NK-92 (cell line): ENCODE data around the gene ICAM2.
A peak's percentile ranks its signal among the peaks of the same experiment; 100 is the strongest.
"Not testable (repeated sequence)": the region's sequence is repeated elsewhere in the genome, so short reads cannot be mapped to it uniquely, and the experiment has no call there.

Source experiments
- DNase-seq: peaks from one replicate; lab custom pipeline; 2025; ENCODE audit not compliant: unreplicated experiment; lab: John Stamatoyannopoulos, UW

Gene ICAM2

DNA sequence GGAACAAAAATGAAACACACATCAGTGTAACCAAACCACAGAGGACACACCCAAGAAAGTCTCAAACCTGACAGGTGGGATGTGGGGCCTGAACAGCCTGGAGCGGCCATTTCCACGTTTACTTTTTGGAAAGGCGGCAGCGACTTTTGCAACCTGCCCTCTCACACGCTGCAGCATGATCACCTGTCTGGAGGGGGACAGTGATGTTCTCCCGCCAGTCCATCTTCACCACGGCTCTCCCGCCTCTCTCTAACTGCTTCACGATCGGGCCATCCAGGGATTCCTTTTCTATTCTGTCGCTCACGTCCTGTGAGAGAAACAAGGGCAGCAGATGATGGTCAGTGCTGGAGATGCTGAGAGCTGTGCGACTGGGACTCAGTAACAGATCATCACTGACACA is 24.7 kb upstream of the ICAM2 start:
- DNase-seq = no peak

DNA sequence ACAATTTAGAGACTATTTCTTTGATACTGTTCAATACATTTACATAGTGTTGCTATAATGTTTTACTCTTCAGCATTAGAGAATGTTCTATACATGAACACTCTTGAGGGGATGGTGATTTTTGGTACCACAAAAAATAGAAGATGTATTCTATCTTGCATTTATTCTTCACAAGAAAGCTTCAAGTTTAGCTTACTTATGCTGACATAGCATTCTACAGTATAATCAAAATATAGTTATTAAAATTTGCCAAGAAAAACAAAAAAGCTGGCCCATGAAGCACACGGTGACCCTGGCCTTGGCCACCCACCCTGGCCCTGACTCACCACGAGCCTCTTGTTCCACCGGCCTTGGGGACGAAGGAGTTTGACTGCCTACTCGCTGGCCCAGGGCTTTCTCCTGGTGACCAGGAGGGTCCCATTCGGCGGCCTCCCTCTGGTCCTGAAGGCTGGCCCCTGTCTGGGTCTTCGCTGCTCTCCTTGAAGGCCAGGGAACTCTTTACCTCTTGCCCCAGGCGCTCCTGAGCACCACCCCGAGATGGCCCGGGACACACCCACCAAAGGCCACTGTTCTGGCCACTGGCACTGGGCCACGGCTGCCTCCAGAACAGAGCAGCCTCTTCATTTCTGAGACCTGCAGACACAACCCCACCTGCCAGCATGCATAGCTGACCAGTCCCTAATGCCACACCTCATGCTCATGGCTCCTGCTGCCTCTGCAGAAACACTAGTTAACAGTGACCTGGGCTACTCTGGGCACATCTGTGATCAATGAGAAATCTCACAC is 22.5 kb upstream of the ICAM2 start:
- no peak for DNase-seq

DNA sequence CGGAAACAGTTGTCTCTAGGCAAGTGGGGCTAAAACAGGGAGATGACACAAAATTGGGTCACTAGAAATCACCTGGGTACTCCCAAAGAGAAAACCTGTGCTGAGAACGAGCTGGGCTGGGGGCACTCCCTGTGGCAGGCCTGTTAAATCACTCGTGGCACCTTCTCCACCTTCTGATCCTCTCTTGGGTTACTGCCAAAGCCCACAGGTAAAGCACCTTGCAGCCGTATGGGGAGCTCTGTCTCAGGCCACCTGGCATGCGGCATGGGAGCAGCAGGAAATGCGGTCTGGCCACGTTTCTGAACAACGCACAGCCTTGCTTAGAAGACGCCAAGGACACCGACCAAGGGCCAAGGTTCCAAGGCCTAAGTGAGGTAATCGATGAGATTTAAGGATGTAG is 21.5 kb upstream of the ICAM2 start:
- no peak for DNase-seq

DNA sequence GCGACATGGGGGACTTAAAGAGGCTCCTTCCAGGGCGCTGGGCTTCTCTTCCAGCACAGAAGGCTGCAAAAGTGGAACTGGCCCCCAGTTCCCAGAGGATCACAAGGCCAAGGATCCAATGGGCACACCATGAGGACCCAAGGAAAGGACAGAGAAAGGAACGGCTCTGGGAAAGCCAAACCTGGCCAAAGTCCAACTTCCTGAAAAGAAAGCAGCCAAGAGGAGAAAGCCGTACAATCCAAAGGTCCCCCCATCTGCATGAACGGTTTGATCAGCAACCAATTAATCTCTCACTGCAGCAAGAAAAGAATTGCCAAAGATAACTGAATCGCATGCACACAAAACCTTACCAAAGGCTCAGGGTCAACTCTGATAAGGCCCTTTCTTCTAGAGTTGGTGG is 19.8 kb upstream of the ICAM2 start:
- no peak for DNase-seq

DNA sequence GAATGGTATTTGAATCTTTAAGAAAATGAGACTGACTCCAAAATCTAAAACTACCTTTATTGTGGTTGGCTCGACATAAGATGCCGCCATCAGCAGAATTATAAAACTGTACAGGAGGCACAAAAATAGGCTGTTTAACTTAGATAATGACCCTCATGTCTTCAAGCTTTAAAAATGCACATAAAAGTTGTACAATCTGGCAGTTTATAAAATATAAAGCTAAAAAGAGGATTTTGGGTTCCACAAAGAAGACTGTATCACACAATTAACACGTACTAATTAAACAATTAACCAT is 18.6 kb upstream of the ICAM2 start:
- DNase-seq = no peak

DNA sequence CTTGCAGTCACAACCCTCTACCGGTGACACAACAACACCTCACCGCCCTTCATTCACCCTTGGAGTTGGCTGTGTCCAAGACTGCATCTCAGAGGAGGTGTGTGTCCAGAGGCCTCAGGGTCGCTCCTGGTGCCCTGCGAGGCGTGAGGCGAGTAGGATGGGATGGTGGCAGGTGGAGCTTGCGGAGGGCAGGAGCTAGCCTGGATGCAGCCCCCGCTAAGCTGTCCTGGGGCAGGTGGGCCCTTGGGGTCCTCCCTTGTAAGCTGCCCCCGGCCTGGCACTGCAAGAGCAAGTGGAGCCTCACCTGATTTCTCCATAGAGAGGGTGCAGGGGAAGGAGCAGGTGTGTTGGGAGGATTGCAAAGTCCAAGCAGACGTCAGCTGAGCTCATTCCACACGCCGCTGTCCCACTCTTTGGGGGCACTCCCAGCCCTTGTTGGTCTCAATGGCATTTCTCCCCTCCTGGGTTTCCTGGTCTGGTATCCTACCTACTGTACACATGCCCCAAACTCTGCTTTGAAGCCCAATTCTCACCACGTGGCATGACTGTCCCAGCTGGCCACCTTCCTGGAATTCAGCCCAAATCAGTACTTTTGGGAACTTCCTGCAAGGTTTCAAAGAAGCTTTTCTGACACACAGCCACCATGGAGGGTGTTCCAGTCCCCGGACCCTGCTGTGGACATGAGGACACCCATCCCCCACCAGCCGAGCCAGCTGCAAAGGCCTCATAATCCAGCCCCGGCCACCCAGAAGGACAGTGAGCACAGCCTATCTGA is 18.1 kb upstream of the ICAM2 start:
- no peak for DNase-seq

DNA sequence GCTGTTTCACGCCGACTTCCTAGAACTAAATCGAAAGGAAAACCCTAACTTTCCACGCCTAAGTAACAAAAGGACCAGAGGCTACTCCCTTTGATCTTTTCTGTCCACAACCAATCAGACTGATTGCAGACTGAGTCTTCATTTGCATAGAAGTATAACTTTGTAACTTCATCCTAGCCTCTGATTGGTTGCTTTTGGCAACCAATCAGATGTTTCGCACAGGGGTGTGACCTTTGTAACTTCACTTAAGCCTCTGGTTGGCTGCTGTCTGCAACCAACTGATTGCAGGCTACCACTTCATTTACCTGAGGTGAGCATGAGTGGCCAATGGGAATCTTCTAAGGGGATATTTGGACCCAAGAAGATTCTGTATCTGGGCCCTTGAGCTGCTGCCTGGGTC is 17.4 kb upstream of the ICAM2 start:
- DNase-seq = no peak

DNA sequence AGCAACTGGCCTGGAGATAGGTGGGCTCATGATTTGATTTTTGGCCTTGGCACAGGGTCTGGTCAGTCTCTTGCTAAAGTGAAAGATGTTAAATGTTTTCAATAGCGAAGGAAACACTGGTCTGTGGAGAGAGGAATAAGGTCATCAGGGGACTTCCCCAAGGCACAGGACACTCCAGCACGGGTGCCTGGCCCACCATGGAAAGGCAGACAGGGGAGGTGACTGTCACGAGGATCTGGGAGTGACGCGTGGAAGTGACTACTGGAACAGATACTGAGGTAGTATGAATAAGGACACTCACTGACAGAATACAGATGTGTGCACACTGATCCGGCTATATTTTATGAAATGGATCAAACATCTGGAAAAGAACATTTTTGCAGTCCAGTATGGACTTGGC is 16.7 kb upstream of the ICAM2 start:
- no peak for DNase-seq

DNA sequence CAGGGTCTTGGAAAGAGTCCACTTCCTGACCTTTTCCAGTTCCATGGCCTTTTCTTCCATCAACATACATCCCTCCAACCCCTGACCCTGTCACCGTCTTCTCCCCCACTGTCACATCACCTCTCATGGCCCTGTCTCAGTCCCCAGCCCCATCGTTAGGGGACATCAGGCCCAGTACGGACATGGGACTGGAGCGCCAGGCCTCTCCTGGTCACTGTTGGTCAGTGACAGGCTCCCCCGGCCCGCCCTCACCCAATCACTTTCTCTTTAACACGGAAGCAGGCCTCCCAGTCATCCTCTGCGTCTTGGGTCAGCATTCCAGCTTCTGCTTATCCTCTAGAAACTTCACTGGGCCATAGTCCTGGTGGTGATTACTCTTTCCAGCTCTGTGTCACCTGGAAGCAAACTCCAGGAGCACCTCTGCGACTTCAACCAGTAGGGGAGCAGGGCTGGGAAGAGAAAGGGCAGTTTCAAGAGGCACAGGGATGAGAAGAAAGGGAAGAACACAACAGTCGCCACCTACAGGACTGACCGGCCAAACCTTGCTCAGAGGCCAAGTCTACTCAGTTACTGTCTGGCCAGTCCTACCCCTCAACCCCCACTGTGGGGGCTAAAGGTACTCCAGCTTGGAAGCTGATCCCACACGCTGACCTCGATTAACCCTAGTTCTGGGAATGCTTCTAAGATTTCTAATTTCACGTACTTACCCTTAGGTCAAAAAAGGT is 15.9 kb upstream of the ICAM2 start:
- no peak for DNase-seq

DNA sequence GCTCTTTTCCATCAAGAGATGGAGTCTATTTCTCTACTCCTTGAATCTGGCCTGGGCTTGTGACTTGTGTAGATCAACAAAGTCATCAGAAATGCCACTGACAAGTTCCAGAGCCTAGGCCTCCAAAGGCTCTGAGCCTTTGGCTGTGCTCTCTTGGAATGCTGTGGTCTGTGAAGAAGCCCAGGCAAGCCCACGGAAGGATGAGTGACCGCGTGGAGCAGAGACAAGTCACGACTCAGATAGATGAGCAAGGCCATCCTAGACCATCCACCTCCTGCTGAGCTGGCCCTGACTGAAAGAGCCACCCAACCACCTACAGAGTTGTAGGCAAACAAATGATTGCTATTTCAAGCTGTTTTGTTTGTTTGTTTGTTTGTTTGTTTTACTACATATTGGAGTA is 11.6 kb upstream of the ICAM2 start:
- DNase-seq = no peak

DNA sequence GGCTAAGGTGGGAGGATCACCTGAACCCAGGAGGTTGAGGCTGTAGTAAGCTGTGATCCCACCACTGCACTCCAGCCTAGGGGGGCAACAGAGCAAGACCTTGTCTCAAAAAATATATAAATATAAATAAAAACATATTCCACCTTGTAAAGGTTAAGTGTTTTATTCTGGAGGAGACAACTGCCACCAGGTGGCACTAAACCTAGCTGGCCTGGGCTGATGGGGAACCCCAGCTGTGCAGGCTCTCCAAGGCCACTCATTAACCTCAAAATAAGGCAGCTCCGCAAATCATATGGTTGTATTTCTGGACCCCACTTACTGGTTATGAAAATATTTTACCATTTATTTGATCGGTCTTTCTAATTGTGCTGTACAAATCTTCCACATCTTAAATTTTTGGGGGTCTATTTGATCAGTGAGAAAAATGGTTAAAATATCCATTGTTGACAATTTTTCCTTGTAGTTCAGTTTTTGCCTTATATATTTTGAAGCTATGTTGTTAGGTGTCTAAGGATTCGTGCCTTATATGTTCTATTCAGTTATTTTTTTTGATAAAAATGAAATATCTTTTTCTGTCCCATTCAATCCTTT is 8.5 kb upstream of the ICAM2 start:
- DNase-seq = peak; percentile 28

DNA sequence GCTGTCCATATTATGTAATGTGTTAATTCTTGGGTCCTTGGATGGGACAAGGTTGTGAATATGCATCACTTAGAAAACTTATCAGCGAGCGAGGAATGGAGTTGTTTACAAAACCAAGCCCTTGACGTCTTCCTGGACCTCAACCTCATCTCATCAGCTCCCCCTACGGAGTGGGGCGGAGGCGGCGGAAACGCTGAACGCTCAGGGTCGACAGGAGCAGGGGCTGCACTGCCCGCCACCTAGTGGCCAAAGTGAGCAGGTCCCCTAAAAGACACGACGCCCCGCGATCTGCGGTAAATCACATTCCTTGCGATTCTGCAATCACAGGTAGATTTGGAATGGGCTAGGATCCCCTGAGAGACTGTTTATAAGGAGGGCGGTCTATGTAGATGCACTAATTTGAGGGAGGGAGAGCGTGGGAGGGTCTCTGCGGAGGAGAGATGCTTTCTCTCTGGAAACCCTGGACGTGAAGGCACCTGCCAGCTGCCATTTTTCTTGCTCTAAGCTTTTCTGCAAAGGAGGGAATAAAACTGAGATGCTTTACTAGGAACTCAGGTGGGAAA is 5.4 kb upstream of the ICAM2 start:
- DNase-seq = peak; percentile 62

DNA sequence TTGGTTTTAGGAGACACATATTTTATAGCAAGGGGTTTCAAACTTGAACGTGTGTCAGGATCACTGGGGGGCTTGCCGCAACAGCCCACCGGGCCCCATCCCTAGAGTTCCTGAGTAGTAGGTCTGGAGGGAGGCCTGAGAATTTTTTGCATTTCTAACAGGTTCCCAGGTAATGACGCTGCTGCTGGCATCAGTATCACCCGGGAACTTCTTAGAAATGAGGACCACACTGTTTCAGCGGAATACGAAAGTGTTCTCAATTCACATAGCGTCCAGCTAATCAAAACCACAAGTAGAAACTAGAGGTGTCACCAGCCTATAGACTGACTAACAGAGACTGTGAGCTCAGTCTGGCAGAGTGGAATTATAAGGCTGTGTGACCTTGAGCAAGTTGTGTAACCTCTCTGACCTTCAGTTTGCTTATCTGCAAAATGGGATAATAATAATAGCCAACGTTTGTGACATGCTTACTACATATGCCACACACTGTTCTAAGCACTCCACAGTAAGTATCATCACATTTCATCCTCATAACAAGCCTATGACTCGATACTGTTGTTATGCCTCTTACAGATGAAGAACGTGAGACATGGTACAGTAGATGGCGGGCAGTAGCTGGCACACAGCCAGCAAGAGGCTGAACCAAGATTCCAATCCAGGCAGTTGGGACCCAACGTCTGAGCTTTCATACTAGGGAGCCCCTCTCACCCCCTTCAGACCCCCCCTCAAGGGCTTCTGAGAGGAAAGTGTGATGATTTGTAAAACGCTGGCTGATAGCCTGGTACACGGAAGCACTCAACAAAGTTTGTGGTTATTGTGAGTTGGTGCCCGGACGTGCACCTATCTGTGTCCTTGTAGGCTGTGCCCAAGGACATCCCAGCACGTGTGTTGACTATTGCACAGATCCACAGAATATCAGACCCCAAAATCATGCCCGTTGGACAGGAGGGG is 4.6 kb upstream of the ICAM2 start:
- no peak for DNase-seq

DNA sequence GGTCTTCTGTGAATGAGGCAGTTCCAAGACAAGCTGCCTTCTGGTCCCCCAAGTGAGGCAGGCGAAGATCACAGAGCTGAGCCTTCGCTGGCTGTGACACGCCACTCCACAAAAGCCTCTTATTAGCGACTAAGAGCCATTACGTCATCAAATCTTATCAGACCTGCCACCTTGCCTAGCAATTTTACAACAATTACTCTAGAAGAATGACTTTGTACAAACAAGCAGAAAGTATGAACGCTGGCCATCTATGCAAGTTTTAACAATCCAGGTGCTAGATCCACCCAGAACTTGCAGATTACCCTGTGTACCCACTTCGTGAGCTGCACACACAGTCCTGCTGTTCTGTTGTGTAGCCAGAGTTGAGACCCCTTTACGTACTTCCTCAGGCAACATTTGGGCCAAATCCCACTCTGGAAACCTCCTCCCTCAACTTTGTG is 3.8 kb upstream of the ICAM2 start:
- no peak for DNase-seq

DNA sequence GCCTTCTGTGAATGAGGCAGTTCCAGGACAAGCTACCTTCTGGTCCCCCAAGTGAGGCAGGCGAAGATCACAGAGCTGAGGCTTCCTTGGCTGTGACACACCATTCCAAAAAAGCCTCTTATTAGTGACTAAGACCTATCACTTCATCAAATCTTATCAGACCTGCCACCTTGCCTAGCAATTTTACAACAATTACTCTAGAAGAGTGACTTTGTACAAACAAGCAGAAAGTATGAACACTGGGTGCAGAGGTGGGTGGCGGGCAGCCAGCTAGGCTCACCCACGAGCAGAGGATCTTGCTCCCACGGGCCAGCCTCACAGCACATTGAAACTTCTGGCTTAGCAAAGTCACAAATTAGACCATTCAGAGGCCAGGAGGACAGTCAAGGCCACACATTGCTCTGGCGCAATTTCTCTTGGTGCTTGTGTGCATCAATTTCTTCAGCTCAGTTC is 2.2 kb upstream of the ICAM2 start:
- DNase-seq = no peak

DNA sequence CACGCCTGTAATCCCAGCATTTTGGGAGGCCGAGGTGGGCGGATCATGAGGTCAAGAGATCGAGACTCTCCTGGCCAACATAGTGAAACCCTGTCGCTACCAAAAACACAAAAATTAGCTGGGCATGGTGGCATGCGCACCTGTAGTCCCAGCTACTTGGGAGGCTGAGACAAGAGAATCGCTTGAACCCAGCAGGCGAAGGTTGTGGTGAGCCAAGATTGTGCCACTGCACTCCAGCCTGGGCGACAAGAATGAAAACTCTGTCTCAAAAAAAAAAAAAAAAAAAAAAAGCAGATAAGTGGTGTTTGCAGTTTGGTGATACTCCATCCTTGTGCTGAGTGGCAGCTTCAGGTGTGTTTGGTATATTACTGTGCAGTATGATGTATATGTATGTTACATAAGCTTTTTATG is 877 bp downstream of the ICAM2 start:
- not testable (repeated sequence) for DNase-seq

DNA sequence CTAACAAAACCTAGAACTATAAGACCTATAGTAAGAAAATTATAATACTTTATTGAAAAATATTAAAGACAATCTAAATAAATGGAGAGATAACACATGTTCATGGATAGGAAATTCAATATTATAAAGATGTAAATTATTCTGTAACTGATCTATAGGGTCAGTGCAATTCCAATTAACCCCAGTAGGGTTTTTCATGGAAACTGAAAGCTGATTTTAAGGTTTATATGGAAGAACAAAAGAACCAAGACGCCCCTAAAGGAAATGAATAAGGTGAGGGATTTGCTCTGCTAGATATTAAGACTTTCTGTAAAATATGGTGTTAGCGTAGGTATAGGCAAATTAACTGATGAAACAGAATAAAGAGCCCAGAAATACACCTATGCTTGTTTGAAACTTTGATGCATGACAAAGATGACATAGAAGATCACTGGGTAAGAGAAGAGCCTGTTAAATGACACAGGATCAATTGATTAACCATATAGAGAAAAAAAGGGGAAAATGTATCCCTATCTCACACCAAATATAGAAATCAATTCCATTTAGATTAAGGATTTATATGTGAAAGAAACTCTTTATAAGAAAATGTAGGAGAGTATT is 3.0 kb downstream of the ICAM2 start:
- no peak for DNase-seq

DNA sequence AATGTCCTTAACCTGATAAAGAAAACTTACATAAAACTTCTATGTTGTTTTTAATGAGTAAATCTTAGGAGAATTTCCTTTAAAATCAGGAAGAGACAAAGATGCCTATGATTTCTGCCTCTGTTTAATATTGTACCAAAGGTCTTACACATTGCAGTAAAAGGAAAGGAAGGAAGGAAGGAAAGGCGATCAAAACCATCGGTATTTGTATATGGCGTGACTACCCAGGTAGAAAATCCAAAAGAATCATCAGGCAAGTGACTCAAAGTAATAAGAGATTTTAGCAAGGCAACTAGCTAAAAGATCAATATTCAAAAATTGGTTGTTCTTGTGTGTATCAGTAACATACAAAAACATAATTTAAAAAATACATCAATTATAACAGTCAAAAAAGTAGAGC is 3.5 kb downstream of the ICAM2 start:
- DNase-seq = no peak

DNA sequence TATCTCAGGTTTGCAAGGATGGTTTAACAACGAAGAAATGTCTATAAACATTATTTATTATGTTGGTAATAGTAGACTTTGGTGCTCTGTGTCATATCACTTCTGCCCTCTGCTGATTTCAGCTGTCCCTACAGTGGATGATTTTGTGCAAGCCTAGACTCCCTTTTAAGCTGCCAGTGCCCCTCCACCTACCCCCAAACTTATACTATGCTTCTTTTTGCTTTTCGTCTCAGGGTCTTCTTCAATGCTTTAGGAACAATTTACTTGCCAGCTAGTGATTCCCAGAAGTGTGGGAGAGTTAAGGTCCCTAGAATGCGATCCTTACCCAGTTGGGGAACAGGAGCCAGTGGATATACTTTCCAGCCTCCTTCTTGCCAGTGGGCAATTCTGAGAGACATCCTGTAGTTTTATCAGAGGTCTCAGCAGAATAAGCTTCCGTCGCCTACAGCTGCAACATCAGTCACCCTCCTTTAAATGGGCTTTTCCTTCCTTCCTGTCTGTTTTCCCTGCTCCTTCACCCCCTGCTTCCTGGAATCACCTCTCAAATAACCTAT is 4.1 kb downstream of the ICAM2 start:
- no peak for DNase-seq
